Liver (tissue), 3 donors: ENCODE results near the gene TPRN.

Experiments
- ATF3 ChIP-seq: IDR thresholded peaks from 2 replicates; pipeline ENCODE4 v1.6.1; 2016; ENCODE audit warnings: antibody characterized with exemption
- CTCF ChIP-seq: fragments of 150-350 bp; IDR thresholded peaks from 2 replicates; pipeline ENCODE4 v1.5.1; 2017; ENCODE audit warnings: improper control_type of control experiment, low read depth, low read length; ENCODE audit not compliant: missing input control
- EGR1 ChIP-seq, 2 donors: IDR thresholded peaks; 2 replicates each; pipeline ENCODE4 v1.6.1; 2016 to 2018; ENCODE audit warnings: antibody characterized with exemption in 2 of 2, low read depth in 2 of 2
- GABPA ChIP-seq, 2 donors: IDR thresholded peaks in 1 of 2; conservative IDR thresholded peaks in 1 of 2; 2 replicates each; pipeline ENCODE4 v1.6.1; 2016; ENCODE audit warnings: antibody characterized with exemption in 2 of 2, mild to moderate bottlenecking in 1 of 2, moderate library complexity in 1 of 2
- HNF4G ChIP-seq: IDR thresholded peaks from 2 replicates; pipeline ENCODE4 v1.6.1; 2016; ENCODE audit warnings: antibody characterized with exemption
- JUND ChIP-seq, 2 donors: IDR thresholded peaks; 2 replicates each; pipeline ENCODE4 v1.6.1; 2016; ENCODE audit warnings: antibody characterized with exemption in 2 of 2
- MAX ChIP-seq: IDR thresholded peaks from 2 replicates; pipeline ENCODE4 v1.6.1; 2016; ENCODE audit warnings: antibody characterized with exemption
- RAD21 ChIP-seq, 2 donors: IDR thresholded peaks; 2 replicates each; pipeline ENCODE4 v1.6.1; 2016; ENCODE audit warnings: antibody characterized with exemption in 2 of 2, mild to moderate bottlenecking in 2 of 2
- REST ChIP-seq: IDR thresholded peaks from 2 replicates; pipeline ENCODE4 v1.6.1; 2016; ENCODE audit warnings: antibody characterized with exemption, mild to moderate bottlenecking
- SP1 ChIP-seq: IDR thresholded peaks from 2 replicates; pipeline ENCODE4 v1.6.1; 2018; ENCODE audit warnings: antibody characterized with exemption, mild to moderate bottlenecking
- TAF1 ChIP-seq: conservative IDR thresholded peaks from 2 replicates; pipeline ENCODE4 v1.6.1; 2016; ENCODE audit warnings: antibody characterized with exemption, mild to moderate bottlenecking
- YY1 ChIP-seq: IDR thresholded peaks from 2 replicates; pipeline ENCODE4 v1.6.1; 2016; ENCODE audit warnings: antibody characterized with exemption, mild to moderate bottlenecking
- TF ChIP-seq, protein P1 (sequence below): IDR thresholded peaks from 2 replicates; pipeline ENCODE4 v1.6.1; 2016; ENCODE audit warnings: antibody characterized with exemption
- donor health status: healthy.
- donor health status: healthy.

- TF ChIP-seq HNF4G (no peak), CTCF (no peak), YY1 (no peak), REST (no peak), TAF1 (no peak), SP1 (no peak), JUND (IDR thresholded peaks at IDR 0.05) (no peak), GABPA (IDR thresholded peaks at IDR 0.05 in 1 of 2, conservative IDR thresholded peaks at IDR 0.05 in 1 of 2) (no peak), EGR1 (IDR thresholded peaks at IDR 0.05; ENCODE audit: low read depth in 2 of 2) (no peak), MAX (no peak), ATF3 (no peak), RAD21 (IDR thresholded peaks at IDR 0.05) (no peak)
- TF ChIP-seq, protein P1, sequence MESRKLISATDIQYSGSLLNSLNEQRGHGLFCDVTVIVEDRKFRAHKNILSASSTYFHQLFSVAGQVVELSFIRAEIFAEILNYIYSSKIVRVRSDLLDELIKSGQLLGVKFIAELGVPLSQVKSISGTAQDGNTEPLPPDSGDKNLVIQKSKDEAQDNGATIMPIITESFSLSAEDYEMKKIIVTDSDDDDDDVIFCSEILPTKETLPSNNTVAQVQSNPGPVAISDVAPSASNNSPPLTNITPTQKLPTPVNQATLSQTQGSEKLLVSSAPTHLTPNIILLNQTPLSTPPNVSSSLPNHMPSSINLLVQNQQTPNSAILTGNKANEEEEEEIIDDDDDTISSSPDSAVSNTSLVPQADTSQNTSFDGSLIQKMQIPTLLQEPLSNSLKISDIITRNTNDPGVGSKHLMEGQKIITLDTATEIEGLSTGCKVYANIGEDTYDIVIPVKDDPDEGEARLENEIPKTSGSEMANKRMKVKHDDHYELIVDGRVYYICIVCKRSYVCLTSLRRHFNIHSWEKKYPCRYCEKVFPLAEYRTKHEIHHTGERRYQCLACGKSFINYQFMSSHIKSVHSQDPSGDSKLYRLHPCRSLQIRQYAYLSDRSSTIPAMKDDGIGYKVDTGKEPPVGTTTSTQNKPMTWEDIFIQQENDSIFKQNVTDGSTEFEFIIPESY = no peak
Observed at GRCh38 chr9:137232101-137232500, 31.6 kb upstream of the TPRN start.
